GM13976 (cell line): ENCODE measurements around the gene GABBR2.

Source experiments
- DNase-seq: peaks from one replicate; pipeline ENCODE4 v3.0.0; 2012; ENCODE audit warnings: low spot score
- CTCF ChIP-seq: IDR thresholded peaks from 2 replicates; pipeline ENCODE4 v1.5.1; 2012; ENCODE audit warnings: borderline replicate concordance, mild to moderate bottlenecking; ENCODE audit not compliant: insufficient read depth; ENCODE audit errors: extremely low read depth, missing control alignments, control extremely low read depth
- in situ Hi-C: fragments of 300-500 bp; cut with MboI; formaldehyde crosslinking; loops from one replicate; pipeline ENCODE4 v1.12.0; 2022; ENCODE audit warnings: low sequenced_read_pairs, mixed read lengths, inconsistent platforms; ENCODE audit not compliant: unreplicated experiment

Gene GABBR2

GRCh38 chr9:98367371-98367900, 341.3 kb downstream of the GABBR2 start:
- DNase-seq, result no peak
- TF ChIP-seq CTCF, result no peak
- in situ Hi-C loops, result no loop called here

GRCh38 chr9:98365781-98366180, 343.0 kb downstream of the GABBR2 start:
- in situ Hi-C loops, result no loop called here
- DNase-seq, result no peak
- TF ChIP-seq CTCF, result no peak

GRCh38 chr9:98365227-98365669, 343.5 kb downstream of the GABBR2 start:
- peak; percentile 12 for TF ChIP-seq CTCF
- no peak for DNase-seq
- in situ Hi-C loops, result no loop called here

GRCh38 chr9:98364086-98364485, 344.6 kb downstream of the GABBR2 start:
- in situ Hi-C loops, result no loop called here
- TF ChIP-seq CTCF, result no peak
- no peak for DNase-seq

- in situ Hi-C loops, result no loop called here
- no peak for DNase-seq
- no peak for TF ChIP-seq CTCF
These were observed 345.1 kb downstream of the GABBR2 start for GRCh38 chr9:98363644-98364043.

GRCh38 chr9:98362624-98363252, 346.0 kb downstream of the GABBR2 start:
- in situ Hi-C loops, result no loop called here

More at GRCh38 chr9:98362624-98363252, 346.0 kb downstream of the GABBR2 start:
- no peak for DNase-seq
- TF ChIP-seq CTCF, result no peak
